K562 (cell line): ENCODE data around the gene TTC13. TPM values are rescaled to one million over a fixed set of nuclear protein-coding genes. Genes with fewer than 3 reads are reported as not detected.

Experiments
- ATAC-seq: fragments of 200-7000 bp; cut with Tn5 transposase; 3 replicates; pipeline ENCODE4 v1.9.1; 2020; ENCODE audit warnings: moderate library complexity
- BruUV-seq: library from RNA; stranded (reverse); fragments of 400-500 nt; replicated peaks from 2 replicates; lab custom pipeline; 2021; lab: Mats Ljungman, UMichigan
- CTCF ChIA-PET: fragments of 300-600 bp; formaldehyde crosslinking; extraction: SDS; loops from one replicate; lab custom pipeline; 2021; ENCODE audit warnings: low intra/inter-chr PET ratio; lab: Yijun Ruan, JAX
- POLR2A ChIA-PET: fragments of 300-600, 350-650 bp; sonication (Branson Sonifier 250); formaldehyde crosslinking; extraction: SDS; loops from one replicate; lab custom pipeline; 2021; ENCODE audit warnings: antibody characterized with exemption, inconsistent platforms; lab: Yijun Ruan, JAX
- DNase-seq, 4 experiments: peaks; one replicate each; pipeline versions ENCODE4 v3.0.0 to v3.0.0-alpha.2; 2011 to 2018; ENCODE audit warnings: low spot score in 3 of 4, mixed read lengths in 3 of 4; ENCODE audit errors: extremely low read depth in 1 of 4
- FAIRE-seq: peaks from 2 replicates; lab custom pipeline; 2011; peaks lifted over from hg19 to GRCh38; lab: Jason Lieb, UNC
- H2AFZ ChIP-seq: 2 replicates; pipeline ENCODE4 v1.6.0; 2011; ENCODE audit warnings: low read depth, low read length, control low read depth, inconsistent platforms
- H3K27ac ChIP-seq: fragments of 200-600 bp; 3 replicates; pipeline ENCODE4 v1.8.0; 2011; ENCODE audit warnings: low read depth, mild to moderate bottlenecking, control low read depth, inconsistent platforms, low read length, moderate library complexity, mixed read lengths; ENCODE audit errors: extremely low read depth
- H3K27me3 ChIP-seq, 2 experiments: fragments of 300-600 bp in 1 of 2; 2 replicates in 1 of 2; 3 replicates in 1 of 2; pipeline versions ENCODE4 v1.6.0 to v1.8.0; 2011; ENCODE audit warnings: inconsistent platforms in 2 of 2, low read length in 2 of 2, mild to moderate bottlenecking in 1 of 2, mixed read lengths in 1 of 2, moderate library complexity in 1 of 2; ENCODE audit not compliant: control insufficient read depth in 2 of 2, insufficient read depth in 2 of 2
- H3K36me3 ChIP-seq: fragments of 300-600 bp; 3 replicates; pipeline ENCODE4 v1.8.0; 2011; ENCODE audit warnings: mild to moderate bottlenecking, low read length, inconsistent platforms; ENCODE audit not compliant: control insufficient read depth, insufficient read depth
- H3K4me1 ChIP-seq, 2 experiments: fragments of 200-600 bp in 1 of 2; replicated peaks in 1 of 2; 2 replicates in 1 of 2; 3 replicates in 1 of 2; pipeline versions ENCODE4 v1.5.1 to v1.8.0; 2011; ENCODE audit warnings: inconsistent platforms in 2 of 2, low read length in 2 of 2, mild to moderate bottlenecking in 1 of 2, mixed read lengths in 1 of 2, moderate library complexity in 1 of 2; ENCODE audit not compliant: control insufficient read depth in 2 of 2, insufficient read depth in 2 of 2
- H3K4me2 ChIP-seq: 2 replicates; pipeline ENCODE4 v1.6.1; 2011; ENCODE audit warnings: low read length, control low read depth, inconsistent platforms, mixed read lengths; ENCODE audit not compliant: insufficient read depth
- H3K4me3 ChIP-seq: fragments of 200-600 bp; sonication (generic), shearing (Covaris generic); 2 replicates; pipeline ENCODE4 v1.5.1; 2016; ENCODE audit warnings: control low read depth, inconsistent platforms
- H3K79me2 ChIP-seq: fragments of 200-600 bp; 3 replicates; pipeline ENCODE4 v1.8.0; 2011; ENCODE audit warnings: low read length, inconsistent platforms; ENCODE audit not compliant: control insufficient read depth, insufficient read depth
- H3K9ac ChIP-seq, 2 experiments: 2 replicates each; pipeline versions ENCODE4 v1.6.0 to v1.6.1; 2011; ENCODE audit warnings: low read depth in 2 of 2, low read length in 2 of 2, control low read depth in 1 of 2, inconsistent platforms in 1 of 2, mild to moderate bottlenecking in 1 of 2, mixed read lengths in 1 of 2; ENCODE audit not compliant: insufficient read depth in 1 of 2
- H3K9me1 ChIP-seq: one replicate; pipeline ENCODE4 v1.6.0; 2011; ENCODE audit warnings: inconsistent platforms, mild to moderate bottlenecking, low read length, moderate library complexity; ENCODE audit not compliant: control insufficient read depth, insufficient read depth
- H3K9me3 ChIP-seq: replicated peaks from 2 replicates; pipeline ENCODE4 v1.5.1; 2011; ENCODE audit warnings: low read depth, low read length, inconsistent platforms; ENCODE audit not compliant: control insufficient read depth, insufficient read depth
- H4K20me1 ChIP-seq: replicated peaks from 2 replicates; pipeline ENCODE4 v1.6.1; 2011; ENCODE audit warnings: low read length, inconsistent platforms, mixed read lengths; ENCODE audit not compliant: control insufficient read depth, insufficient read depth
- ATF7 ChIP-seq: fragments of 450-650 bp; IDR thresholded peaks from 2 replicates; pipeline ENCODE4 v1.7.1; 2014; ENCODE audit warnings: mild to moderate bottlenecking, moderate library complexity
- CREM ChIP-seq: IDR thresholded peaks from 2 replicates; pipeline ENCODE4 v1.6.1; 2014; ENCODE audit warnings: antibody characterized with exemption, low read depth
- FOSL1 ChIP-seq: fragments of 200-800 bp; sonication (Bioruptor generic); conservative IDR thresholded peaks from 2 replicates; pipeline ENCODE4 v1.6.1; 2016; ENCODE audit warnings: missing genetic modification characterization, missing compliant biosample characterization
- MIER1 ChIP-seq: fragments of 450-650 bp; IDR thresholded peaks from 2 replicates; pipeline ENCODE4 v1.6.1; 2016; ENCODE audit warnings: antibody characterized with exemption, mild to moderate bottlenecking, low read depth
- PHF21A ChIP-seq: fragments of 450-650 bp; IDR thresholded peaks from 2 replicates; pipeline ENCODE4 v1.6.1; 2017; ENCODE audit warnings: low read depth, borderline replicate concordance
- RAD51 ChIP-seq: fragments of 450-650 bp; IDR thresholded peaks from 2 replicates; pipeline ENCODE4 v1.7.1; 2016; ENCODE audit warnings: low read depth, mild to moderate bottlenecking, borderline replicate concordance
- STAT5A ChIP-seq: IDR thresholded peaks from 2 replicates; pipeline ENCODE4 v1.6.1; 2012; ENCODE audit warnings: low read length, inconsistent platforms, borderline replicate concordance
- XRCC5 ChIP-seq: fragments of 200-400 bp; formaldehyde crosslinking; IDR thresholded peaks from 2 replicates; pipeline ENCODE4 v1.6.1; 2017; ENCODE audit warnings: low read depth, mild to moderate bottlenecking, low read length
- ZNF217 ChIP-seq: sonication (generic); formaldehyde crosslinking; IDR thresholded peaks from 2 replicates; pipeline ENCODE4 v1.8.0; 2022; ENCODE audit warnings: mild to moderate bottlenecking, missing genetic modification reagents
- ZNF436 ChIP-seq: fragments of 250-450, 450-650 bp; sonication (Bioruptor Pico); formaldehyde crosslinking; IDR thresholded peaks from 2 replicates; pipeline ENCODE4 v1.7.0; 2020; ENCODE audit warnings: mild to moderate bottlenecking
- ZNF586 ChIP-seq: fragments of 450-650 bp; formaldehyde crosslinking; conservative IDR thresholded peaks from 2 replicates; pipeline ENCODE4 v1.4.0; 2020; ENCODE audit warnings: mild to moderate bottlenecking, moderate library complexity
- ZNF76 ChIP-seq: fragments of 250-450 bp; sonication (Bioruptor Pico); IDR thresholded peaks from 2 replicates; pipeline ENCODE4 v1.4.0; 2020; ENCODE audit warnings: mild to moderate bottlenecking, moderate library complexity, borderline replicate concordance
- WGBS: fragments of 100-300 bp; shearing (Covaris generic); methylation state at CpG from one replicate; pipeline ENCODE4 v1.1.6; 2016; ENCODE audit warnings: low coverage, mixed read lengths; ENCODE audit not compliant: insufficient coverage; ENCODE audit errors: missing lambda C conversion rate; 5-methylcytosine and 5-hydroxymethylcytosine counted together
- in situ Hi-C: fragments of 300-500 bp; cut with MboI; formaldehyde crosslinking; loops from 4 replicates; pipeline ENCODE4 v1.15.0; 2018; ENCODE audit warnings: inconsistent platforms, mixed read lengths
- intact Hi-C: fragments of 100-400 bp; cut with micrococcal nuclease; formaldehyde crosslinking; loops from 2 replicates; pipeline ENCODE4 v1.14.2; 2022
- polyA plus RNA-seq, 8 experiments: library from polyadenylated mRNA; depleted of rRNA in 4 of 8; stranded (reverse) in 5 of 8; unstranded in 3 of 8; fragments of >200 nt; fragmentation: Nextera tagmentation in 2 of 8; fragmentation: Illumina TruSeq in 1 of 8; extraction: Ambion mirVana in 2 of 8; extraction: Trizol in 1 of 8; gene quantifications; 2 replicates each; pipeline versions ENCODE4 v1.2.1 to v1.2.3, GENCODE V29; 2011 to 2014; ENCODE audit warnings: inconsistent platforms in 1 of 8, missing spikeins in 1 of 8
- total RNA-seq, 7 experiments: library from RNA; depleted of rRNA in 6 of 7; stranded (reverse); fragments of >200 nt in 6 of 7; fragmentation: Illumina TruSeq in 2 of 7; extraction: Trizol in 2 of 7; gene quantifications; 2 replicates each; pipeline versions ENCODE4 v1.2.1 to v1.2.3, GENCODE V29; 2011 to 2021; ENCODE audit warnings: low replicate concordance in 1 of 7
- TF ChIP-seq, protein P1 (sequence below): sonication (generic); formaldehyde crosslinking; IDR thresholded peaks from 2 replicates; pipeline ENCODE4 v1.8.1; 2023; ENCODE audit warnings: mild to moderate bottlenecking, missing genetic modification reagents
- TF ChIP-seq, protein P2 (sequence below): fragments of 450-650 bp; formaldehyde crosslinking; IDR thresholded peaks from 2 replicates; pipeline ENCODE4 v1.4.0; 2020; ENCODE audit warnings: mild to moderate bottlenecking, mixed read lengths
- TF ChIP-seq, protein P3 (sequence below): fragments of 450-650 bp; formaldehyde crosslinking; IDR thresholded peaks from 2 replicates; pipeline ENCODE4 v1.4.0; 2020; ENCODE audit warnings: mild to moderate bottlenecking, moderate library complexity
- TF ChIP-seq, protein P4 (sequence below): fragments of 450-650 bp; formaldehyde crosslinking; IDR thresholded peaks from 2 replicates; pipeline ENCODE4 v1.4.0; 2022; ENCODE audit warnings: mild to moderate bottlenecking, moderate library complexity

Gene TTC13
- total and polyA plus RNA-seq, 9 of the 15 experiments (the other 6 are each of a cell fraction or from before 2014, with no cell fraction given): 1.7 to 13.8 (median 9.6) TPM

DNA sequence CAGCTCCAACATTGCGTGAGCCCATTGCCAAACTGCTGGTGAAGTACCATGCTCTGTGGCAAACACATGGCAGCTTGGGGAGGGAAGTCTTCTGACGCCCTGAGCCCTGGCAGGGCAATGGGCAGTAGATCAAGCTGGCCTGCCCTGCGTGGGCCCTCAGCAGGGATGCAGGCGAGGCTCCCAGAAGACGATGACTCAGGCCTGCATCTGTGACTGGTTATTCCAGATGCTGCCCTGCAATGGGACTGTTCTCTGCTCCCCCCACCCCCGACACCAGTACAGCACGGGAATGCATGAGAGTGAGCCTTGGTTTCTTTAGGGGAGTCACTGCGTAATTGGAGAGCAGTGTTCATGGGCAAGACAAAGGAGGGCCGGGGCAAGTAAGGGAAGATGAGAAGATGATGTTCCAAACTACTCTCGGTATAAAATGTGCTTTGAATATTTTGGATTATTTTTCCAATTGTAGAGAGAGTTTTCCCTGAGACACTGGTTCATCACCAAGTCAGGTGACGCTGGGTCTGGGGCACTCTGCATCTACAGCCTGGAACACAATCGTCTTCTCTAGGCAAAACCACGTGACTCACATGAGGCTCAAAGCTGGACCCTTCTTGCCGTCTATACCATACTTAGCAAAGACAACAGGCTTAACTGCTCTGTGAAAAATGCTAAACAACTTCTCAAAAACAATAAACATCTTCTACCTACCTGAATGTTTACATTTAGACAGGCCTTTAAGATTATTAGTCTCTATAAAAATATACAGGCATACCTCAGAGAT, 101.3 kb downstream of the TTC13 start:
- 7% methylated on average over 14 of the region's 14 CpGs for whole genome bisulfite sequencing
- TF ChIP-seq FOSL1 (tag) (0 out of 2 replicates have a peak, but pooled peaks have one; percentile 40), PHF21A (no peak), ZNF76 (CRISPR knock-in tag) (no peak), ZNF436 (CRISPR knock-in tag) (no peak), ATF7 (no peak), STAT5A (no peak), CREM (no peak), ZNF217 (CRISPR knock-in tag) (no peak), ZNF586 (CRISPR knock-in tag) (no peak), RAD51 (peak; percentile 69), XRCC5 (no peak), MIER1 (no peak)
- TF ChIP-seq, protein P1, sequence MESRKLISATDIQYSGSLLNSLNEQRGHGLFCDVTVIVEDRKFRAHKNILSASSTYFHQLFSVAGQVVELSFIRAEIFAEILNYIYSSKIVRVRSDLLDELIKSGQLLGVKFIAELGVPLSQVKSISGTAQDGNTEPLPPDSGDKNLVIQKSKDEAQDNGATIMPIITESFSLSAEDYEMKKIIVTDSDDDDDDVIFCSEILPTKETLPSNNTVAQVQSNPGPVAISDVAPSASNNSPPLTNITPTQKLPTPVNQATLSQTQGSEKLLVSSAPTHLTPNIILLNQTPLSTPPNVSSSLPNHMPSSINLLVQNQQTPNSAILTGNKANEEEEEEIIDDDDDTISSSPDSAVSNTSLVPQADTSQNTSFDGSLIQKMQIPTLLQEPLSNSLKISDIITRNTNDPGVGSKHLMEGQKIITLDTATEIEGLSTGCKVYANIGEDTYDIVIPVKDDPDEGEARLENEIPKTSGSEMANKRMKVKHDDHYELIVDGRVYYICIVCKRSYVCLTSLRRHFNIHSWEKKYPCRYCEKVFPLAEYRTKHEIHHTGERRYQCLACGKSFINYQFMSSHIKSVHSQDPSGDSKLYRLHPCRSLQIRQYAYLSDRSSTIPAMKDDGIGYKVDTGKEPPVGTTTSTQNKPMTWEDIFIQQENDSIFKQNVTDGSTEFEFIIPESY (CRISPR knock-in tag): no peak
- TF ChIP-seq, protein P2, sequence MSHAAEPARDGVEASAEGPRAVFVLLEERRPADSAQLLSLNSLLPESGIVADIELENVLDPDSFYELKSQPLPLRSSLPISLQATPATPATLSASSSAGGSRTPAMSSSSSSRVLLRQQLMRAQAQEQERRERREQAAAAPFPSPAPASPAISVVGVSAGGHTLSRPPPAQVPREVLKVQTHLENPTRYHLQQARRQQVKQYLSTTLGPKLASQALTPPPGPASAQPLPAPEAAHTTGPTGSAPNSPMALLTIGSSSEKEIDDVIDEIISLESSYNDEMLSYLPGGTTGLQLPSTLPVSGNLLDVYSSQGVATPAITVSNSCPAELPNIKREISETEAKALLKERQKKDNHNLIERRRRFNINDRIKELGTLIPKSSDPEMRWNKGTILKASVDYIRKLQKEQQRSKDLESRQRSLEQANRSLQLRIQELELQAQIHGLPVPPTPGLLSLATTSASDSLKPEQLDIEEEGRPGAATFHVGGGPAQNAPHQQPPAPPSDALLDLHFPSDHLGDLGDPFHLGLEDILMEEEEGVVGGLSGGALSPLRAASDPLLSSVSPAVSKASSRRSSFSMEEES (CRISPR knock-in tag): peak; percentile 89
- TF ChIP-seq, protein P3, sequence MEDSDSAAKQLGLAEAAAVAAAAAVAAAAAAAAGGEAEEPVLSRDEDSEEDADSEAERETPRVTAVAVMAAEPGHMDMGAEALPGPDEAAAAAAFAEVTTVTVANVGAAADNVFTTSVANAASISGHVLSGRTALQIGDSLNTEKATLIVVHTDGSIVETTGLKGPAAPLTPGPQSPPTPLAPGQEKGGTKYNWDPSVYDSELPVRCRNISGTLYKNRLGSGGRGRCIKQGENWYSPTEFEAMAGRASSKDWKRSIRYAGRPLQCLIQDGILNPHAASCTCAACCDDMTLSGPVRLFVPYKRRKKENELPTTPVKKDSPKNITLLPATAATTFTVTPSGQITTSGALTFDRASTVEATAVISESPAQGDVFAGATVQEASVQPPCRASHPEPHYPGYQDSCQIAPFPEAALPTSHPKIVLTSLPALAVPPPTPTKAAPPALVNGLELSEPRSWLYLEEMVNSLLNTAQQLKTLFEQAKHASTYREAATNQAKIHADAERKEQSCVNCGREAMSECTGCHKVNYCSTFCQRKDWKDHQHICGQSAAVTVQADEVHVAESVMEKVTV: no peak
- TF ChIP-seq, protein P4, sequence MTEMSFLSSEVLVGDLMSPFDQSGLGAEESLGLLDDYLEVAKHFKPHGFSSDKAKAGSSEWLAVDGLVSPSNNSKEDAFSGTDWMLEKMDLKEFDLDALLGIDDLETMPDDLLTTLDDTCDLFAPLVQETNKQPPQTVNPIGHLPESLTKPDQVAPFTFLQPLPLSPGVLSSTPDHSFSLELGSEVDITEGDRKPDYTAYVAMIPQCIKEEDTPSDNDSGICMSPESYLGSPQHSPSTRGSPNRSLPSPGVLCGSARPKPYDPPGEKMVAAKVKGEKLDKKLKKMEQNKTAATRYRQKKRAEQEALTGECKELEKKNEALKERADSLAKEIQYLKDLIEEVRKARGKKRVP: no peak

More for the DNA sequence above, 101.3 kb downstream of the TTC13 start:
- H3K4me3 ChIP-seq: no peak overlapping the region
- H3K79me2 ChIP-seq: no peaks in the 10 kb centered on the region
- CTCF ChIA-PET: no interaction called here
- H3K27me3 ChIP-seq: peaks cover 49 to 54% of the 10 kb centered on the region in 2 experiments
- POLR2A ChIA-PET: interaction anchor here (0.6 to 1.0 kb wide), 4 partner anchors 8 to 401 kb away, joined by 3 to 4 read pairs (median 3); no protein-coding TSS in a partner anchor
- no peak overlapping the region for H2AFZ ChIP-seq
- no peak overlapping the region for H3K9ac ChIP-seq
- intact Hi-C loops: no loop called here
- no peak overlapping the region for H3K4me2 ChIP-seq
- in situ Hi-C loops: no loop called here
- peaks cover 11% of the 10 kb centered on the region; the same call in 1 of the 2 replicates for H4K20me1 ChIP-seq
- no peaks in the 10 kb centered on the region for H3K9me3 ChIP-seq
- no peaks in the 10 kb centered on the region for H3K9me1 ChIP-seq
- ATAC-seq: 0 out of 3 replicates have a peak, but pooled peaks have one; percentile 17
- no peak for FAIRE-seq
- no peaks in the 10 kb centered on the region for H3K36me3 ChIP-seq
- no peak overlapping the region for H3K27ac ChIP-seq
- DNase-seq: no peak
- peaks cover 0 to 11% of the 10 kb centered on the region in 2 experiments; a peak in 2 of 5 replicates for H3K4me1 ChIP-seq
- BruUV-seq: no TSS peak
